Ovary (tissue), 3 donors: ENCODE results near the gene CTXN3.

Source experiments
- EP300 ChIP-seq: sonication (generic); formaldehyde crosslinking; IDR thresholded peaks from one replicate; pipeline ENCODE4 v1.6.1; 2017; ENCODE audit warnings: antibody characterized with exemption
- POLR2A ChIP-seq: fragments of 450-650 bp; IDR thresholded peaks from one replicate; pipeline ENCODE4 v1.6.1; 2017; ENCODE audit warnings: antibody characterized with exemption, mild to moderate bottlenecking, moderate library complexity
- TF ChIP-seq, protein P1 (sequence below), 3 donors: fragments of 450-650 bp in 2 of 3; fragments of 200-600 bp in 1 of 3; IDR thresholded peaks; one replicate each; pipeline versions ENCODE4 v1.5.1 to v1.8.0; 2016 to 2022; ENCODE audit warnings: antibody characterized with exemption in 3 of 3, mild to moderate bottlenecking in 1 of 3
- donor health status: DM: no; HTN: no; CAD: no.

DNA sequence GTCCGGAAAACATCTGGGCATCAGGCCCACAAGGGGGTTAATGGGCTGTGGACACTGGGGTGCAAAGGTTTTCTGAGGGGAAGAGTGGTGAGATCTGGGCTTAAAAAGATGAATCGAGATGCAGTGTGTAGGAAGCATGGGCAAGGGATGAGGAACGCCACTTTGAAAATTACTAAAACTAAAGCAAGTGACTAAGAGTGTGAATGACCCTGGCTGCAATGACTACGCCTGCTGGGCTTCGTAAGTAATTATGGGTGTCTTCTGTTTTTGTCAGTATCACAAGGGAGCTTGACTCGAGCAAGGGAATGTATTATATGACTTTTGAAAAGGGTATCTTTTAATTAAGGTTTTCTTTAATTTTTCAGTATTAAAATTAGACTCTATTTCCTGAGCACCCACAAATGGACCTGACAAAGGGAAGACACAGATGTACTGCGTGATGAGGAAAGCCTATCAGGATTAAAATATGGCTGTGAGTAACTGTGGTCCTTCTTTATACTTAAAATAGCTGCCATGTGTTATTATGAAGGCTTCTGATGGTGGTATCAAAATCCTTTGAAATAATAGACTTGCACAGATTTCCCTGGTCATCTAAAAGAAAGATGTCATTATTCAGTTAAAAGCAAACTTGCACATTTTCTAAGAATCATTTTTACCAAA is 4.2 kb downstream of the CTXN3 start:
- TF ChIP-seq, protein P1, sequence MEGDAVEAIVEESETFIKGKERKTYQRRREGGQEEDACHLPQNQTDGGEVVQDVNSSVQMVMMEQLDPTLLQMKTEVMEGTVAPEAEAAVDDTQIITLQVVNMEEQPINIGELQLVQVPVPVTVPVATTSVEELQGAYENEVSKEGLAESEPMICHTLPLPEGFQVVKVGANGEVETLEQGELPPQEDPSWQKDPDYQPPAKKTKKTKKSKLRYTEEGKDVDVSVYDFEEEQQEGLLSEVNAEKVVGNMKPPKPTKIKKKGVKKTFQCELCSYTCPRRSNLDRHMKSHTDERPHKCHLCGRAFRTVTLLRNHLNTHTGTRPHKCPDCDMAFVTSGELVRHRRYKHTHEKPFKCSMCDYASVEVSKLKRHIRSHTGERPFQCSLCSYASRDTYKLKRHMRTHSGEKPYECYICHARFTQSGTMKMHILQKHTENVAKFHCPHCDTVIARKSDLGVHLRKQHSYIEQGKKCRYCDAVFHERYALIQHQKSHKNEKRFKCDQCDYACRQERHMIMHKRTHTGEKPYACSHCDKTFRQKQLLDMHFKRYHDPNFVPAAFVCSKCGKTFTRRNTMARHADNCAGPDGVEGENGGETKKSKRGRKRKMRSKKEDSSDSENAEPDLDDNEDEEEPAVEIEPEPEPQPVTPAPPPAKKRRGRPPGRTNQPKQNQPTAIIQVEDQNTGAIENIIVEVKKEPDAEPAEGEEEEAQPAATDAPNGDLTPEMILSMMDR (IDR thresholded peaks at IDR 0.05): no peak
- no peak for TF ChIP-seq POLR2A
- TF ChIP-seq EP300: no peak
